ENCODE data around the gene THTPA.

- TF ChIP-seq CTCF (conservative IDR thresholded peaks at IDR 0.05; ENCODE audit: low read depth, low read length) (no peak), EZH2 (IDR thresholded peaks at IDR 0.05; ENCODE audit: borderline replicate concordance, low read depth, low read length, poor library complexity, severe bottlenecking) (no peak)
These were observed 7.6 kb downstream of the THTPA start for GRCh38 chr14:23563473-23564180.
